ENCODE data around the gene TGM6. TPM values are rescaled to one million over a fixed set of nuclear protein-coding genes. Genes with fewer than 3 reads are reported as not detected.

The TGM6 gene
- polyA plus RNA-seq, 1 donor from 2014 or later, result not detected

DNA sequence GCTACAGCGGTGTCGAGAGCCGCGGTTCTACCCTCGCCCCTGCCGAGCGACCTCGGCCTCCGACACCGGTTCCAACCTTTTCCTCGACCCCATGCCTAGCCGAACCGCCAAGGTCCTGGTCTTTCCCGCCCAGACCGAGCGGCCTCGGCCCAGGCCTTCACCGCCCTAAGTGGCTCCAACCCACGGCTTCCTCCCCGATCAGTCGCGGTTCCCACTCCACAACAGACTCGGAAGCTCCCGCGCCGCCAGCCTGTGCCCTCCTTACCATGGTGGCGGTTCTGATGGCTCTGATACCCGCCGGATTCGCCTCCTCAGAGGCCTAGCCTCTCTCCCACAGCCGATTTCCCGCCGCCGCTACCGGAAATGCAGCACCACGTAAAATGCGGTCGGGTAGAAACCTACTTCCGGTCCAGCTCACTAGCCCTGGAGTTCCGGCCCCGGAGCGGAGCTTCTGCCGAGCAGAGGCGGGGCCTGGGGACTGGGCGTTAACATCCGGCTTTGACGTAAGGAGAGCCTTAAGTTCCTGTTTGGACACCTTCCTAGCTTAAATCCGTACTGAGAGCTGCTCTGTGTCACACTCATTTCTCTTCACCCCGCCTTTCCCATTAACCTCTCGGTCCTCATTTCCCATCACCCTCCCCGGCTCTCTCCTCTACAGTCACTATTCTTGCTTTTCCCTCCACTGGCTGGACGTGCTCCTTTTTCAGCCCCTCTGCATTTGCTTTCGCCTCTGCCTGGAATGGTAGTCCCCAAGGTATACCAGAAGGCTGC is 89.9 kb downstream of the TGM6 start, which contains the start of gene SNRPB:
Gene SNRPB, minus strand, starts transcription at position 367 of the 771 bp plus-strand sequence. Its CDS starts 99 bp downstream, at position 268.
- Histone ChIP-seq H4K20me1 (ENCODE audit: insufficient read depth) (no peaks in the 10 kb centered on the region), H3K9me2 (ENCODE audit: insufficient read depth, low read length) (no peaks in the 10 kb centered on the region), H3K79me2 (replicated peaks; ENCODE audit: insufficient read depth, low read length) (peaks cover 32% of the 10 kb centered on the region), H3K36me3 (ENCODE audit: insufficient read depth, low read length) (peaks cover 2% of the 10 kb centered on the region), H2AFZ (ENCODE audit: low read depth, low read length) (peak within 1 kb of the TSS; percentile 67), H3K9me3 (ENCODE audit: low read length) (no peaks in the 10 kb centered on the region), H3F3A (ENCODE audit: insufficient read depth, low read length, poor library complexity, severe bottlenecking) (no peaks in the 10 kb centered on the region), H3K9ac (ENCODE audit: low read length) (peak within 1 kb of the TSS; percentile 75), H3K27me3 (ENCODE audit: insufficient read depth, low read depth, low read length) (no peaks in the 10 kb centered on the region), H3K4me3 (ENCODE audit: low read length) (peak within 1 kb of the TSS; percentile 86), H3K27ac (ENCODE audit: low read length) (peak within 1 kb of the TSS; percentile 90), H3K4me2 (ENCODE audit: low read length) (peak within 1 kb of the TSS; percentile 88)
- TF ChIP-seq SMC3 (conservative IDR thresholded peaks at IDR 0.05; ENCODE audit: poor library complexity), result peak; percentile 51
- peak; percentile 71 for TF ChIP-seq TAF1 (IDR thresholded peaks at IDR 0.05; ENCODE audit: low read depth)
- peak; percentile 94 for TF ChIP-seq POLR2AphosphoS5 (IDR thresholded peaks at IDR 0.05)
- TF ChIP-seq, protein P1, sequence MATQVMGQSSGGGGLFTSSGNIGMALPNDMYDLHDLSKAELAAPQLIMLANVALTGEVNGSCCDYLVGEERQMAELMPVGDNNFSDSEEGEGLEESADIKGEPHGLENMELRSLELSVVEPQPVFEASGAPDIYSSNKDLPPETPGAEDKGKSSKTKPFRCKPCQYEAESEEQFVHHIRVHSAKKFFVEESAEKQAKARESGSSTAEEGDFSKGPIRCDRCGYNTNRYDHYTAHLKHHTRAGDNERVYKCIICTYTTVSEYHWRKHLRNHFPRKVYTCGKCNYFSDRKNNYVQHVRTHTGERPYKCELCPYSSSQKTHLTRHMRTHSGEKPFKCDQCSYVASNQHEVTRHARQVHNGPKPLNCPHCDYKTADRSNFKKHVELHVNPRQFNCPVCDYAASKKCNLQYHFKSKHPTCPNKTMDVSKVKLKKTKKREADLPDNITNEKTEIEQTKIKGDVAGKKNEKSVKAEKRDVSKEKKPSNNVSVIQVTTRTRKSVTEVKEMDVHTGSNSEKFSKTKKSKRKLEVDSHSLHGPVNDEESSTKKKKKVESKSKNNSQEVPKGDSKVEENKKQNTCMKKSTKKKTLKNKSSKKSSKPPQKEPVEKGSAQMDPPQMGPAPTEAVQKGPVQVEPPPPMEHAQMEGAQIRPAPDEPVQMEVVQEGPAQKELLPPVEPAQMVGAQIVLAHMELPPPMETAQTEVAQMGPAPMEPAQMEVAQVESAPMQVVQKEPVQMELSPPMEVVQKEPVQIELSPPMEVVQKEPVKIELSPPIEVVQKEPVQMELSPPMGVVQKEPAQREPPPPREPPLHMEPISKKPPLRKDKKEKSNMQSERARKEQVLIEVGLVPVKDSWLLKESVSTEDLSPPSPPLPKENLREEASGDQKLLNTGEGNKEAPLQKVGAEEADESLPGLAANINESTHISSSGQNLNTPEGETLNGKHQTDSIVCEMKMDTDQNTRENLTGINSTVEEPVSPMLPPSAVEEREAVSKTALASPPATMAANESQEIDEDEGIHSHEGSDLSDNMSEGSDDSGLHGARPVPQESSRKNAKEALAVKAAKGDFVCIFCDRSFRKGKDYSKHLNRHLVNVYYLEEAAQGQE (IDR thresholded peaks at IDR 0.05; ENCODE audit: borderline replicate concordance), result peak; percentile 92
- no peak for TF ChIP-seq EZH2 (IDR thresholded peaks at IDR 0.05; ENCODE audit: borderline replicate concordance, insufficient read depth, low read length, poor library complexity, severe bottlenecking)
- peak; percentile 85 for TF ChIP-seq MXI1 (conservative IDR thresholded peaks at IDR 0.05; ENCODE audit: poor library complexity, severe bottlenecking)
- TF ChIP-seq EP300 (conservative IDR thresholded peaks at IDR 0.05; ENCODE audit: poor library complexity, severe bottlenecking), result peak; percentile 74
- TF ChIP-seq, protein P2, sequence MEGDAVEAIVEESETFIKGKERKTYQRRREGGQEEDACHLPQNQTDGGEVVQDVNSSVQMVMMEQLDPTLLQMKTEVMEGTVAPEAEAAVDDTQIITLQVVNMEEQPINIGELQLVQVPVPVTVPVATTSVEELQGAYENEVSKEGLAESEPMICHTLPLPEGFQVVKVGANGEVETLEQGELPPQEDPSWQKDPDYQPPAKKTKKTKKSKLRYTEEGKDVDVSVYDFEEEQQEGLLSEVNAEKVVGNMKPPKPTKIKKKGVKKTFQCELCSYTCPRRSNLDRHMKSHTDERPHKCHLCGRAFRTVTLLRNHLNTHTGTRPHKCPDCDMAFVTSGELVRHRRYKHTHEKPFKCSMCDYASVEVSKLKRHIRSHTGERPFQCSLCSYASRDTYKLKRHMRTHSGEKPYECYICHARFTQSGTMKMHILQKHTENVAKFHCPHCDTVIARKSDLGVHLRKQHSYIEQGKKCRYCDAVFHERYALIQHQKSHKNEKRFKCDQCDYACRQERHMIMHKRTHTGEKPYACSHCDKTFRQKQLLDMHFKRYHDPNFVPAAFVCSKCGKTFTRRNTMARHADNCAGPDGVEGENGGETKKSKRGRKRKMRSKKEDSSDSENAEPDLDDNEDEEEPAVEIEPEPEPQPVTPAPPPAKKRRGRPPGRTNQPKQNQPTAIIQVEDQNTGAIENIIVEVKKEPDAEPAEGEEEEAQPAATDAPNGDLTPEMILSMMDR (IDR thresholded peaks at IDR 0.05; ENCODE audit: poor library complexity, severe bottlenecking), result no peak
- peak; percentile 43 for TF ChIP-seq RAD21 (conservative IDR thresholded peaks at IDR 0.05)

DNA sequence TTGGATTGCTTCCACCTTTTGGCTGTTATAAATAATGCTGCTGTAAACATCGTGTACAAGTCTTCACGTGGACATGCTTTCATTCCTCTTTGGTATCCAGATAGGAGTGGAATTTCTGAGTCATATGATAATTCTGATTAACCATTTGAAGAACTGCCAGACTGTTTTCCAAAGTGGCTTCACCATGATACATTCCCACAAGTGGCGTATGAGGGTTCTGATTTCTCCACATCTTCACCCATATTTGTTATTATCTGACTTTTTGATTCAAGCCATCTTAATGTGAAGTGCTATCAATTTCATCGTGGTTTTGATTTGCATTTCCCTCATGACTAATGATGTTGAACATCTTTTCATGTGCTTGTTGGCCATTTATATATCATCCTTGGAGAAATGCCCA is 92.8 kb downstream of the TGM6 start:
- Histone ChIP-seq H3K9ac (ENCODE audit: low read length) (no peak overlapping the region), H3K4me2 (ENCODE audit: low read length) (no peak overlapping the region), H3K9me2 (ENCODE audit: insufficient read depth, low read length) (no peaks in the 10 kb centered on the region), H2AFZ (ENCODE audit: low read depth, low read length) (no peak overlapping the region), H3K27me3 (ENCODE audit: insufficient read depth, low read depth, low read length) (no peaks in the 10 kb centered on the region), H4K20me1 (ENCODE audit: insufficient read depth) (no peaks in the 10 kb centered on the region), H3K27ac (ENCODE audit: low read length) (no peak overlapping the region), H3K4me3 (ENCODE audit: low read length) (no peak overlapping the region), H3K36me3 (ENCODE audit: insufficient read depth, low read length) (no peaks in the 10 kb centered on the region), H3K9me3 (ENCODE audit: low read length) (no peaks in the 10 kb centered on the region), H3K79me2 (replicated peaks; ENCODE audit: insufficient read depth, low read length) (peaks cover 19% of the 10 kb centered on the region), H3F3A (ENCODE audit: insufficient read depth, low read length, poor library complexity, severe bottlenecking) (no peaks in the 10 kb centered on the region)
- TF ChIP-seq EZH2 (IDR thresholded peaks at IDR 0.05; ENCODE audit: borderline replicate concordance, insufficient read depth, low read length, poor library complexity, severe bottlenecking) (no peak), RAD21 (conservative IDR thresholded peaks at IDR 0.05) (no peak), TAF1 (IDR thresholded peaks at IDR 0.05; ENCODE audit: low read depth) (no peak), POLR2AphosphoS5 (IDR thresholded peaks at IDR 0.05) (no peak), SMC3 (conservative IDR thresholded peaks at IDR 0.05; ENCODE audit: poor library complexity) (no peak)
- TF ChIP-seq, protein P1 (IDR thresholded peaks at IDR 0.05; ENCODE audit: borderline replicate concordance), result no peak
